Measurements from ENCODE around the gene SRSF3. TPM values are rescaled to one million over a fixed set of nuclear protein-coding genes. Genes with fewer than 3 reads are reported as not detected.
A peak's percentile ranks its signal among the peaks of the same experiment; 100 is the strongest.

Gene SRSF3
- total RNA-seq, 4 donors from 2014 or later: 108 to 195 (median 156) TPM

DNA sequence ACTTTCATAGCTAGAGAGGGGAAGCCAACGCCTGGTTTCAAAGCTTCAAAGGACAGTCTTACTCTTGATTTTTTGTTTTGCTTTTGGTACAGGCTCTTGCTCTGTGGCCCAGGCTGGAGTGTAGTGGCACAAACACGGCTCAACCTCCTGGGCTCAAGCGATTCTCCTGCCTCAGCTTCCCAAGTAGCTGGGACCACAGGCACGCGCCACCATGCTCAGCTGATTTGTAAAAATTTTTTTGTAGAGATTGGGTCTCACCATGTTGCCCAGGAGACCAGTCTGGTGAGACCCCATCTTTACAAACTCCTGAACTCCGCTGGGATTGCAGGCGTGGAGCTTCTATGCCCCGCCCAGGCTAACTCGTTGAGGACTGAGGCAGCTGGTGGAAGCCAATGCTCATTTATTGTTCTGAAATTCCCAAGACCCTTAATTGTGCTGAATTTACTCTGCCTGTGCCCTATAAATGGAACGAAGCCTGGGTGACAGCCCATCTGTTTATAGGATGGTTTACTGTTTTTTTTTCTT, 18.0 kb downstream of the SRSF3 start:
- 80 to 100% methylated on average over 2 to 3 of the region's 10 CpGs for WGBS, 2 donors (ENCODE audit: low coverage in 1 of 2)
- ATAC-seq: no peak
- peaks cover 4 to 44% (median 14%) of the 10 kb centered on the region in 3 donors for H3K4me1 ChIP-seq

GRCh38 chr6:36613200-36613995, 19.2 kb downstream of the SRSF3 start:
- ATAC-seq: no peak
- H3K36me3 ChIP-seq: peaks cover 0 to 52% of the 10 kb centered on the region in 2 donors

More for the DNA sequence above, 18.0 kb downstream of the SRSF3 start:
- Histone ChIP-seq H3K36me3 (peaks cover 0 to 64% of the 10 kb centered on the region in 2 donors), H3K4me3 (no peak overlapping the region), H3K27me3 (no peaks in the 10 kb centered on the region), H3K9me3 (no peaks in the 10 kb centered on the region), H3K27ac (no peak overlapping the region)
- TF ChIP-seq POLR2AphosphoS5 (IDR thresholded peaks at IDR 0.05): no peak
- no peak for TF ChIP-seq EP300 (IDR thresholded peaks at IDR 0.05)
- TF ChIP-seq POLR2A (IDR thresholded peaks at IDR 0.05): no peak
- TF ChIP-seq CTCF (IDR thresholded peaks at IDR 0.05): no peak

DNA sequence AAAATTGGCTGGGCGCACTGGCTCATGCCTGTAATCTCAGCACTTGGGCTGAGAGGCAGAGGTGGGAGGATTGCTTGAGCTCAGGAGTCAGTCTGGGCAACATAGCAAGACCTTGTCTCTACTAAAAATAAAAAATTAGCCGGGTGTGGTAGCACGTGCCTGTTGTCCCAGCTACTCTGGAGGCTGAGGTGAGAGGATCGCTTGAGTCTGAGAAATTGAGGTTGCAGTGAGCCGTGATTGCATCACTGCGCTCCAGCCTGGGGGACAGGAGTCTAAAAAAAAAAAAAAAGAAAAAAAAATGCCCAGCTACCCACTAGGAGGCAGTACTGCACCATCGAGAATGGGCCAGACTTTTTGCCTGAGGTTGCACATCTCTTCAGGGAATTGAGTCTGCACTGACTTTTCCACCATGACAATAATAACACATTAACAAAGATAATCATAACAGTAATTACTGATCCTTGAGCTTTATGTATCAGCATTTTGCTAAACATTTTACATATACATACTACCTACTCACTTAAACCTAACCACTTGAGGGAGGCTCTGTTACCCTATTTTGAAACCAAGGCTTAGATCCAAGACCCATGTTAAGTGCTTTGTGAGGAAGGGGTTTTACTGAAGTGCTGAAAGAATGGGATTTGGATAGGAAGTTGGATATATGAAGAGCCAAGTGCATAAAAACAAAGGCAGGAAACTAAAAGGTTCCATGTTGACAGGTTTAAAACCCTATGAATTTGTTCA, 21.0 kb downstream of the SRSF3 start:
- 42 to 49% methylated on average over 4 to 7 of the region's 7 CpGs for WGBS, 2 donors (ENCODE audit: low coverage in 1 of 2)
- H3K27me3 ChIP-seq: no peaks in the 10 kb centered on the region
- peaks cover 0 to 20% (median 0%) of the 10 kb centered on the region in 3 donors for H3K4me1 ChIP-seq
- TF ChIP-seq POLR2A (IDR thresholded peaks at IDR 0.05) (no peak), CTCF (IDR thresholded peaks at IDR 0.05) (peak; percentile 38 to 75 (median 62)), POLR2AphosphoS5 (IDR thresholded peaks at IDR 0.05) (peak; percentile 42), EP300 (IDR thresholded peaks at IDR 0.05) (no peak)
- no peaks in the 10 kb centered on the region for H3K9me3 ChIP-seq
- peak overlapping the region in 3 of 4 donors; percentile 3 to 12 (median 11) for H3K27ac ChIP-seq
- peaks cover 0 to 38% of the 10 kb centered on the region in 2 donors for H3K36me3 ChIP-seq
- peak; percentile 54 for ATAC-seq
- no peak overlapping the region for H3K4me3 ChIP-seq

More at GRCh38 chr6:36613200-36613995, 19.2 kb downstream of the SRSF3 start:
- Histone ChIP-seq H3K9me3 (no peaks in the 10 kb centered on the region), H3K4me3 (no peak overlapping the region), H3K27me3 (no peaks in the 10 kb centered on the region), H3K4me1 (peaks cover 0 to 34% (median 2%) of the 10 kb centered on the region in 3 donors), H3K27ac (no peak overlapping the region)
- TF ChIP-seq POLR2A (IDR thresholded peaks at IDR 0.05): no peak
- 80 to 92% methylated on average over 9 of the region's 9 CpGs for WGBS, 2 donors (ENCODE audit: low coverage in 1 of 2)

DNA sequence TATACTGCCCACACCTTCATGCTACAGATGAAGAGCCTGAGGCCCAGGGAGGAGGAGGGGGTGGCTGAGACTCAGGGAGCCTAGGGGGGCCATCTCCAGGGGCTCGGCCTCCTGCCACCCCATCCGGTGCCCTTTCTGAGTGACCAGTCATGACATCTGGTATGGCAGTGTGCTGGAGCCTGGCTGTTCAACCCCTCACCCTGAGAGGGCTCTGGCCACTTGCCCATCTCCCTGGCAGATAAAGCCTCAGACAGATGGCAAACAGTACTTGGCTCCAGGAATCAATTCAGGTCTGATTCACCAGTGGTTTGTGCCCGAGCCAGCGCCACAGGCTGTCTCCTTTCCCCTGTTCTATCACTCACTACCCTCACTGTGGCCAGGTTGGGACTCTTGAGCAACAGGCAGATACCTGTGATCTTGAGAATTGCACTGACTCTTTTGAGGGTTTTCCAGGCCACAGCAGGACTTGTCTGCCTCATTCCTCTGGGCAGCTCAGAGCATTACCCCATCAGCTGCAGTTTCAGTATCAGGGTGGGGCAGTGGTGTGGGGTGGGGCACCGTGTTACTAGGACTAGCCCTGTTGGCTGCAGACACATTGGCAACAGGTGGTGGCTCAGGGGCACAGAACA, 22.8 kb downstream of the SRSF3 start:
- no peak for ATAC-seq
- TF ChIP-seq EP300 (IDR thresholded peaks at IDR 0.05): no peak
- no peak for TF ChIP-seq CTCF (IDR thresholded peaks at IDR 0.05)
- TF ChIP-seq POLR2A (IDR thresholded peaks at IDR 0.05): no peak
- TF ChIP-seq POLR2AphosphoS5 (IDR thresholded peaks at IDR 0.05): no peak
- Histone ChIP-seq H3K4me3 (no peak overlapping the region), H3K9me3 (no peaks in the 10 kb centered on the region), H3K36me3 (peaks cover 0 to 20% of the 10 kb centered on the region in 2 donors), H3K27ac (peak overlapping the region in 2 of 4 donors; percentile 0 to 22), H3K4me1 (peaks cover 0 to 20% (median 0%) of the 10 kb centered on the region in 3 donors), H3K27me3 (no peaks in the 10 kb centered on the region)
- 20% methylated on average over 1 of the region's 5 CpGs for WGBS, 2 donors (ENCODE audit: low coverage in 1 of 2)

Data from gastroesophageal sphincter (tissue), 4 donors.